Osteoblast (primary cell): ENCODE data around the gene PHACTR1. TPM values are rescaled to one million over a fixed set of nuclear protein-coding genes. Genes with fewer than 3 reads are reported as not detected.
A peak's percentile ranks its signal among the peaks of the same experiment; 100 is the strongest.

Experiments
- DNase-seq: peaks from one replicate; pipeline ENCODE4 v3.0.0; 2011; ENCODE audit warnings: low spot score, mixed read lengths; ENCODE audit not compliant: insufficient read length; ENCODE audit errors: missing footprints
- H2AFZ ChIP-seq: 2 replicates; pipeline ENCODE4 v1.6.0; 2011; ENCODE audit warnings: mild to moderate bottlenecking, low read length
- H3K27ac ChIP-seq: 2 replicates; pipeline ENCODE4 v1.5.1; 2011; ENCODE audit warnings: mild to moderate bottlenecking, low read depth, low read length, moderate library complexity
- H3K27me3 ChIP-seq: 2 replicates; pipeline ENCODE4 v1.6.0; 2012; ENCODE audit warnings: mild to moderate bottlenecking, control low read depth, inconsistent platforms, low read length, moderate library complexity; ENCODE audit not compliant: insufficient read depth
- H3K36me3 ChIP-seq: 2 replicates; pipeline ENCODE4 v1.5.1; 2011; ENCODE audit warnings: mild to moderate bottlenecking, low read length, control low read depth, moderate library complexity; ENCODE audit not compliant: insufficient read depth
- H3K4me1 ChIP-seq: 2 replicates; pipeline ENCODE4 v1.5.1; 2011; ENCODE audit warnings: mild to moderate bottlenecking, low read length, control low read depth, moderate library complexity; ENCODE audit not compliant: insufficient read depth
- H3K4me2 ChIP-seq: 2 replicates; pipeline ENCODE4 v1.6.0; 2011; ENCODE audit warnings: mild to moderate bottlenecking, low read length; ENCODE audit not compliant: insufficient read depth
- H3K4me3 ChIP-seq: fragments of 200-600 bp; sonication (generic); 3 replicates; pipeline ENCODE4 v1.5.1; 2012; ENCODE audit warnings: mild to moderate bottlenecking, low read length, inconsistent platforms; ENCODE audit not compliant: insufficient read depth
- H3K79me2 ChIP-seq: 2 replicates; pipeline ENCODE4 v1.6.0; 2012; ENCODE audit warnings: mild to moderate bottlenecking, low read length, control low read depth, inconsistent platforms; ENCODE audit not compliant: insufficient read depth
- H3K9me3 ChIP-seq: 2 replicates; pipeline ENCODE4 v1.5.1; 2011; ENCODE audit warnings: low read depth, low read length, control low read depth
- H4K20me1 ChIP-seq: 2 replicates; pipeline ENCODE4 v1.6.0; 2012; ENCODE audit warnings: mild to moderate bottlenecking, low read length, control low read depth; ENCODE audit not compliant: insufficient read depth
- total RNA-seq: library from RNA; depleted of rRNA; stranded (reverse); fragments of >200 nt; gene quantifications from 2 replicates; pipeline ENCODE4 v1.2.3, GENCODE V29; 2012
- TF ChIP-seq, protein P1 (sequence below): IDR thresholded peaks from 2 replicates; pipeline ENCODE4 v1.5.1; 2011; ENCODE audit warnings: mild to moderate bottlenecking, low read depth, low read length, moderate library complexity; ENCODE audit errors: extremely low read depth

PHACTR1 gene
- total RNA-seq, 1 donor, result 0.36 TPM

DNA sequence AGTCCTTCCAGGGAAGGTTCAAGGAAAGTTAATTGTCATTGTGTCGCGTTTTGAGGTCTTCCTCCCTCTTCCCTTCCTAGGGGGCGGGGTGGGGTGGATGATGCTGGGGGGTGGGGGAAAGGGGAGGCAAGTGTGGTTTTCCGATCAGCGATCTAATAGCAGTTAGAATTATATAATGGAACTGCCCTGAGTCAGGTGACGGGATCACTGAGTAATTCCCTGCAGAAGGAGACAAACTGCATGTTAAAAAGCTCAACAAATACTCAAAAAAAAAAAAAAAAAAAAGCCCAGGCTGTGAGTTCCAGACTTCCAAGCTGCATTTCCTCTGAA is 240.4 kb downstream of the PHACTR1 start:
- DNase-seq, result no peak
- Histone ChIP-seq H3K9me3 (no peaks in the 10 kb centered on the region), H3K4me1 (peaks cover 4% of the 10 kb centered on the region), H3K79me2 (no peaks in the 10 kb centered on the region), H3K36me3 (no peaks in the 10 kb centered on the region), H3K4me3 (peak overlapping the region; percentile 64), H3K27me3 (no peaks in the 10 kb centered on the region), H3K27ac (no peak overlapping the region), H4K20me1 (no peaks in the 10 kb centered on the region), H3K4me2 (peak overlapping the region; percentile 67), H2AFZ (peak overlapping the region; percentile 68)
- TF ChIP-seq, protein P1, sequence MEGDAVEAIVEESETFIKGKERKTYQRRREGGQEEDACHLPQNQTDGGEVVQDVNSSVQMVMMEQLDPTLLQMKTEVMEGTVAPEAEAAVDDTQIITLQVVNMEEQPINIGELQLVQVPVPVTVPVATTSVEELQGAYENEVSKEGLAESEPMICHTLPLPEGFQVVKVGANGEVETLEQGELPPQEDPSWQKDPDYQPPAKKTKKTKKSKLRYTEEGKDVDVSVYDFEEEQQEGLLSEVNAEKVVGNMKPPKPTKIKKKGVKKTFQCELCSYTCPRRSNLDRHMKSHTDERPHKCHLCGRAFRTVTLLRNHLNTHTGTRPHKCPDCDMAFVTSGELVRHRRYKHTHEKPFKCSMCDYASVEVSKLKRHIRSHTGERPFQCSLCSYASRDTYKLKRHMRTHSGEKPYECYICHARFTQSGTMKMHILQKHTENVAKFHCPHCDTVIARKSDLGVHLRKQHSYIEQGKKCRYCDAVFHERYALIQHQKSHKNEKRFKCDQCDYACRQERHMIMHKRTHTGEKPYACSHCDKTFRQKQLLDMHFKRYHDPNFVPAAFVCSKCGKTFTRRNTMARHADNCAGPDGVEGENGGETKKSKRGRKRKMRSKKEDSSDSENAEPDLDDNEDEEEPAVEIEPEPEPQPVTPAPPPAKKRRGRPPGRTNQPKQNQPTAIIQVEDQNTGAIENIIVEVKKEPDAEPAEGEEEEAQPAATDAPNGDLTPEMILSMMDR, result no peak

DNA sequence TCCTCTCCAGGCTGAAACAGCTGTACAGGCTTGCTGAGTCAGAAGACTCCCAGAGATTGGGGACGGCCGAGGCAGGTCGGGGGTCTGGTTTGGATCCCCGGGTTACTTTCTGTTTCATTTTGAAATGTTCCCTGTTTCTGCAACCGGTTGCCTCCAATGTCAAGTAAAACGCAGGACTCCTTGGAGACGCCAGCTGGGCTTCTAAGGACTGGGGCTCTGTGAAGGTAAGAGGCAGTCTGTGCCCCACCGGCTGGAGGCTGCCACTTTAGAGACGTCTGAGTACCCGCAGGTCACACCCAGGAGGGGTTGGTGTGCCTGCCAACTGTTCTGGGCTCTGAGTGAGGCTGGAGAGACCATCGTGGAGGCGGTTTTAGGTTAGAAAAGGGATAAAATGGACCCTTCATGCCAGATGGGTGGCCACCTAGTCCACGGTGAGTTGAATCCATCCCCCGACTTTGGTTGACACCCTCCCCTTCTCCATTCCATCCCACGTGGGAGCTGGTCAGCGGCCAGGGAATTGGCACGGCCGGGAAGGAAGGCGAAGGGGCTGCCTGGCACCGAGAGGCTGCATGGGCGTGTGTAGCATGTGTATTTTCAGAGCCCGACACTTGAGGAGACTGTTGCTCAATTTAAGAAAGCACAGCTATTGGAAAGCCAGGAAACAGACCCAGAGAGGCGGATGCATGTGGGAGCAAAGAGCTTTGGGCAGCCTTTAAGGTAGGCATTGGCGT is 240.9 kb downstream of the PHACTR1 start:
- peak overlapping the region; percentile 67 for H3K4me2 ChIP-seq
- H3K27ac ChIP-seq, result no peak overlapping the region
- H3K4me1 ChIP-seq, result peaks cover 4% of the 10 kb centered on the region
- no peaks in the 10 kb centered on the region for H3K36me3 ChIP-seq
- peak overlapping the region; percentile 68 for H2AFZ ChIP-seq
- no peaks in the 10 kb centered on the region for H3K9me3 ChIP-seq
- no peaks in the 10 kb centered on the region for H3K79me2 ChIP-seq
- TF ChIP-seq, protein P1, result no peak
- no peak for DNase-seq
- H3K4me3 ChIP-seq, result peak overlapping the region; percentile 64
- no peaks in the 10 kb centered on the region for H4K20me1 ChIP-seq
- H3K27me3 ChIP-seq, result no peaks in the 10 kb centered on the region

DNA sequence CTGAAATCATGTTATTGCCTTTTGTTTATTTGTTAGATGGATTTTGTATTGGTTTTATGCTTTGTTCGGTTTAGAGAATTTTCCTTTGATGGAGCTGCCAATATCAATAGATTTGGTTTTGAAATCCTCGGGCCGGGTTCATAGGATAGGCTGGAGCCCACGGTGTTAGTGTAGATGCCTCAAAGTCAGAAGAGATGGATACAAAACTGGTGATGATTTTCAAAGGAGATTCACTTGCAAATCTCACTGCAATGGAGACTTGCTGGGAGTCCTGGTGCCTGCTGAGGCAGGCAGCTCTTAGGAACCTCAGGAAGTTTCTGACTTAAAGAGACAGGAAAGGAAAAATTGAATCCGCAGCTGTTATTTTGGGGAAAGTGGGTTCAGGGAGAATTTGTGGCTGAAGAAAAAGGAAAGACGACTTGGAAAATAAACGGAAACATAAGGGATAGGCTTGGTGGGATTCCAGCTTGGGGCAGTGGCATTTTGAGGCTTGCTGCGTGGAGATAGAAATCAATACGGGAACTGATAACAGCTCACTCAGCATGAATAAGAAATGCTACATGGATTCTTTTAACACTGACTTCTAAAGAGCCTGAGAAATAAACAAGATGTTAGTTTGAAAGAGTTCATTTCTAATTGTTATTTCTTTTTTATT is 241.6 kb downstream of the PHACTR1 start:
- no peaks in the 10 kb centered on the region for H4K20me1 ChIP-seq
- peak overlapping the region; percentile 64 for H3K4me3 ChIP-seq
- H3K27ac ChIP-seq, result no peak overlapping the region
- no peaks in the 10 kb centered on the region for H3K79me2 ChIP-seq
- no peaks in the 10 kb centered on the region for H3K36me3 ChIP-seq
- H2AFZ ChIP-seq, result peak overlapping the region; percentile 68
- H3K4me2 ChIP-seq, result peak overlapping the region; percentile 67
- H3K9me3 ChIP-seq, result no peaks in the 10 kb centered on the region
- TF ChIP-seq, protein P1, result no peak
- no peaks in the 10 kb centered on the region for H3K27me3 ChIP-seq
- DNase-seq, result no peak
- H3K4me1 ChIP-seq, result peaks cover 4% of the 10 kb centered on the region

DNA sequence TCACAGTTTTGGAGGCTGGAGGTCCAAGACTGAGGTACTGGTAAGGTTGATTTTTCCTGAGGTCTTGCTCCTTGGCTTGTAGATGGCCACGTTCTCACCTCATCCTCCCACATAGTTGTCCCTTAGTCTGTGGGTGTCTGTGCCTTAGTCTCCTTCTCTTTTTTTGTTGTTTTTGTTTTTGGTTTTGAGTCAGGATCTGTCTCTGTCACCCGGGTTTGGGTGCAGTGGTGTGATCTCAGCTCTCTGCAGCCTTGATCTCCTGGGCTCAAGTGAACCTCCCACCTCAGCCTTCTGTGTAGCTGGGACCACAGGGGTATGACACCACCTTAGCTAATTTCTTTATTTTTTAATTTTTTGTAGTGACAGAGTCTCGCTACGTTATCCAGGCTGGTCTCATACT is 245.2 kb downstream of the PHACTR1 start:
- Histone ChIP-seq H3K4me2 (no peak overlapping the region), H3K4me1 (peaks cover 4% of the 10 kb centered on the region)
- TF ChIP-seq, protein P1, result no peak

More for the DNA sequence above, 245.2 kb downstream of the PHACTR1 start:
- Histone ChIP-seq H3K79me2 (no peaks in the 10 kb centered on the region), H3K9me3 (no peaks in the 10 kb centered on the region), H3K4me3 (no peak overlapping the region), H3K27ac (no peak overlapping the region), H3K27me3 (no peaks in the 10 kb centered on the region), H2AFZ (no peak overlapping the region), H4K20me1 (no peaks in the 10 kb centered on the region), H3K36me3 (no peaks in the 10 kb centered on the region)
- DNase-seq, result no peak
